ENCODE data around the gene EXTL2. TPM values are rescaled to one million over a fixed set of nuclear protein-coding genes. Genes with fewer than 3 reads are reported as not detected.

Gene EXTL2
- polyA plus RNA-seq, 3 donors from 2014 or later = 5.2 to 9.9 (median 8.4) TPM

DNA sequence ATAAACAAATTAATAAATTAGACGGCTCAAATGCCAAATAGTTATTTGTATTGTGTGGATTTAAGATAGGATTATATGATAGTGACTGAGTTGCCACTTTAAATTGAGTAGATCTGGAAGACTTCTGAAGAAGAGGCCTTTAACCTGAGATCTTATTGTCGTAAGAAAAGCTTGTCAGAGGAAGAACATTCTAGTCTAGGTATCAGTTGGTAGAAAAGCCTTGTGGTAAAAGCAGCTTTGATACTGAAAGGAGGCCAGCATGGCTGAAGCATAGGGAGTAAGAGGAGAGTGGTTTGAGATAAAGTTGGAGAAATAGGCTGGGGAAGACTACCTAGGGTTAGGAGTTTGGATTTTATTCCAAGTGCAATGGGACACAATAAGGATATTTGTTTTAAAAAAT lies 30.3 kb upstream of the EXTL2 start:
- no peak overlapping the region for H3K4me3 Mint-ChIP-seq
- DNase-seq = no peak
- peak overlapping the region in 5 of 6 donors; percentile 29 to 86 (median 83) for H3K27ac Mint-ChIP-seq

DNA sequence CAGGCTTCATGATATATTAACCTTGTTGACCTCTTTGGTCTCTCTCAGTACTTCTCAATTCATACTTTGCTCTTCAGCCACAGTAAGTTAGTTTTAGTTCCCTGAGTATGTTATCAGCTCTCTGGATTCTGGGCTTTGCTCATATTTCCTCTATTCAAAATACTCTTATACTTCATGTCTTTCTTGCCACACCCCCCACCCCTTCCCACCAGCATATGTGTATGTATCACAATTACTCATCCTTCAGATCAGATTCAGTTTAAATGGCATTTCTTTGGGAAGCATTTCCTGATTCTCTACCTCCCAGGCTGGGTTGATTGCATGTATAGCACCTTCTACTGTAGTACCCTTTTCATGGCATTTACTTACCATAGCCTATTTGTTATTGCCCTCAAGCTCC lies 29.6 kb upstream of the EXTL2 start:
- H3K4me1 Mint-ChIP-seq = peaks cover 13 to 20% of the 10 kb centered on the region in 2 donors
- no peaks in the 10 kb centered on the region for H3K9me3 Mint-ChIP-seq
- H3K4me3 Mint-ChIP-seq = no peak overlapping the region
- peak overlapping the region; percentile 14 to 60 (median 26) for H3K27ac Mint-ChIP-seq
- peaks cover 13 to 33% (median 29%) of the 10 kb centered on the region in 3 donors for H3K36me3 Mint-ChIP-seq
- DNase-seq = no peak
- no peaks in the 10 kb centered on the region for H3K27me3 Mint-ChIP-seq (ENCODE audit: low read depth in 3 of 3)

More for the DNA sequence above, 30.3 kb upstream of the EXTL2 start:
- no peaks in the 10 kb centered on the region for H3K9me3 Mint-ChIP-seq
- peaks cover 13 to 31% (median 29%) of the 10 kb centered on the region in 3 donors for H3K36me3 Mint-ChIP-seq
- peaks cover 13 to 26% of the 10 kb centered on the region in 2 donors for H3K4me1 Mint-ChIP-seq
- no peaks in the 10 kb centered on the region for H3K27me3 Mint-ChIP-seq (ENCODE audit: low read depth in 3 of 3)

DNA sequence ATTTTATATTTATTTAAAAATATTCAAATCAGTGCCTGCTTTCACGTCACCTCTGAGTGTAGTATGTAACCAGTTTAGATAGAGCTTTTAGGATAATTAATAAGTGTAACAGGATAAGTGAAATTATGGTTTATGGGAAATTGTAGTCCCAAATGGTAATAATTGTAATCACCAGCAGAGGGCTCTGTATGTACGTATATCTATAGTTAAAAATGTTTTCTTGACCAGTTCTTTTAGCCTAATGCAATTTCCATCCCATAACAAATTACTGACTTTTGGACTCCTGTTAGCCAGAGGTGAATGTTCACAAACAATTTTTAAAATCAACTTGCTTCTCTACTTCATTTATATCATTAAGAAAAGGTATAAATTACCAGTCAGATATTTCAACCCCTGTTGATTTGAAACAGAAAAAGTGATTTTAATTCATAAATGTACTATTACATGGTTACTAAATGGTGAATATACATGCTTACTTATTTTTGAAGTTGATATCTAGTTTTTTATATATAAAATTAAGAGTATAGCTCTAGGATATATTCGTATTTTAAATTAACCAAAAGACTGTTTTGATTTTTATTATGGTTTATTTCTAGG lies 26.6 kb upstream of the EXTL2 start:
- Mint-ChIP-seq H3K4me3 (no peak overlapping the region), H3K27me3 (ENCODE audit: low read depth in 3 of 3) (no peaks in the 10 kb centered on the region), H3K36me3 (peaks cover 22 to 51% (median 39%) of the 10 kb centered on the region in 3 donors), H3K27ac (peak overlapping the region in 2 of 6 donors; percentile 27 to 62), H3K4me1 (peaks cover 13 to 17% of the 10 kb centered on the region in 2 donors), H3K9me3 (no peaks in the 10 kb centered on the region)
- DNase-seq = peak; percentile 56 to 61 (median 59)

DNA sequence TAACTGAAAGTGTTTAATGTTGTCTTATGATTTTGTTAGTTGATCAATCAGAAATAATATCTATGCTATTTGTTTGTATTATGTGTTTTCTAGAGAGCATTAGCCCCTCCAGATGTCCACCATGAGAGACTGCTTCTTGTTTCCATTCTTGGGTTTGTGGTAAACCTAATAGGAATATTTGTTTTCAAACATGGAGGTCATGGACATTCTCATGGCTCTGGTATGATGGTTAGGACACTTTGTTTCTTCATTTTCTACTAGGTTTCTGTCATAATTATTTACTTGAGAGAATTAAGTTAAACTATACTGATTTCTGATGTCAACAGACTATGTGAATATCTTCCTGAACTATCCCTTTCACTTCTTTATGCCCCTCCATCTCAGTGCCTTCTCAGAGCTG lies 17.4 kb upstream of the EXTL2 start:
- no peak overlapping the region for H3K27ac Mint-ChIP-seq
- no peaks in the 10 kb centered on the region for H3K9me3 Mint-ChIP-seq
- peaks cover 4 to 11% of the 10 kb centered on the region in 2 donors for H3K4me1 Mint-ChIP-seq
- no peak for DNase-seq
- no peak overlapping the region for H3K4me3 Mint-ChIP-seq
- H3K27me3 Mint-ChIP-seq (ENCODE audit: low read depth in 3 of 3) = no peaks in the 10 kb centered on the region
- H3K36me3 Mint-ChIP-seq = peaks cover 36 to 62% (median 47%) of the 10 kb centered on the region in 3 donors

DNA sequence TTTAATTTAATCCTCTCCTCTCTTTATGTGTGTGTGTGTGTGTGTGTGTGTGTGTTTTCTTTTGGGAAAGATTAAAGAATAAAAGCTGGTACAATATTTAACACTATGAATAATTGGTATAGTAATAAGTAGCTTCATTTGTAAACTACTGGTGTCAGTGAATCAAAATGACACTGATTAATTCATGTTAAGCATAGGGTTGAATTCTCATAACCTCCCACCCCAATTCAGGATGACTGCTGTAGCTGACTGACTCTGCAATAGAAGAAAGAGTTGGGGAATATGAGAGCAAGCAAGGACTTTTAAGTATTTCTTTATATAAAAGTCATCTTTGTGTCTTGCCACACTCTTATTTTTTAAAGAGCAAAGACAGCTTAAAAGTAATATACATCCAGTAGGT lies 14.4 kb upstream of the EXTL2 start:
- H3K27me3 Mint-ChIP-seq (ENCODE audit: low read depth in 3 of 3) = peaks cover 0 to 3% (median 0%) of the 10 kb centered on the region in 3 donors
- no peak overlapping the region for H3K4me3 Mint-ChIP-seq
- H3K36me3 Mint-ChIP-seq = peaks cover 48 to 66% (median 50%) of the 10 kb centered on the region in 3 donors
- no peak overlapping the region for H3K27ac Mint-ChIP-seq
- DNase-seq = no peak
- no peaks in the 10 kb centered on the region for H3K9me3 Mint-ChIP-seq
- peaks cover 12 to 30% of the 10 kb centered on the region in 2 donors for H3K4me1 Mint-ChIP-seq

DNA sequence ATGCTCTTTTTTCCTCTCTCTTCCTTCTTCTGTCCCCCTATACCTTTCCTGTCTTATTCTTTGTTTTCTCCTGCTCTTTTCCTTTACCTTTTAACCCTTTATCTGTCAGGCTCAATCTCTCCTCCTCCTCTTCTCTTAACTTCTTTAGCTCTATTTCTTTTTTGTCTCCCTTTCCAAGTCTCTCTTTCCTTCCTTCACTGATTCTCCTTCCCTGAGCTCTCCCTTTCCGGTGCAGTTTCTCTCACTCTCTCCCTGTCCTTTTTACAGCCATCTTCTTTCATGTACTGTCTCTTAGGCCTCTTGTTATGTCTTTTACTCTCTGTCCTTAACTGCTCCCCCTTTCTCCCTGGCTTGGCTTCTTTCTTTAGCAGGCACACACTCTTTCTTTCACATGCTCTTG lies 13.2 kb upstream of the EXTL2 start:
- Mint-ChIP-seq H3K27ac (peak overlapping the region in 2 of 6 donors; percentile 14 to 70), H3K36me3 (peaks cover 44 to 58% (median 46%) of the 10 kb centered on the region in 3 donors), H3K4me1 (peaks cover 12 to 31% of the 10 kb centered on the region in 2 donors), H3K9me3 (no peaks in the 10 kb centered on the region), H3K4me3 (no peak overlapping the region), H3K27me3 (ENCODE audit: low read depth in 3 of 3) (peaks cover 0 to 3% (median 0%) of the 10 kb centered on the region in 3 donors)
- DNase-seq = no peak

DNA sequence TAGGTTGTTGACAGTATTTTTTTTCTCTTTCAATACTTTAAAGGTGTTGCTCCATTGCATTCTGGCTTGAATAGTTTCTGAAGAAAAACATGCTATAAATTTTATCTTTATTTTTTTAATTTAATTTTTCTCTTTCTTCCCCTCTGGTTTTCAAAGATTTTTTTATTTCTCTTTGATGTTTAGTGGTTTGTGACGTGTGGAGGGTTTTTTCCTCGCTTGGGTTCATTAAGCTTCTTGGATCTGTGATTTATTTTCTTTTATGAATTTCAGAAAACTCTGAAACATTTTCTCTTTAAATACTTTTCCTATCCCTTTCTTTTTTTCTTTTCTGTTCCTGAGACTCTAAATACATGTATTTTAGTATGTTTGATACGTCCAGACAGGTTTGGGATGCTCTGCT lies 10.5 kb upstream of the EXTL2 start:
- Mint-ChIP-seq H3K4me3 (no peak overlapping the region), H3K27me3 (ENCODE audit: low read depth in 3 of 3) (peaks cover 0 to 3% (median 0%) of the 10 kb centered on the region in 3 donors), H3K36me3 (peaks cover 36 to 49% (median 37%) of the 10 kb centered on the region in 3 donors), H3K4me1 (peaks cover 15 to 40% of the 10 kb centered on the region in 2 donors), H3K27ac (no peak overlapping the region), H3K9me3 (no peaks in the 10 kb centered on the region)
- DNase-seq = no peak

DNA sequence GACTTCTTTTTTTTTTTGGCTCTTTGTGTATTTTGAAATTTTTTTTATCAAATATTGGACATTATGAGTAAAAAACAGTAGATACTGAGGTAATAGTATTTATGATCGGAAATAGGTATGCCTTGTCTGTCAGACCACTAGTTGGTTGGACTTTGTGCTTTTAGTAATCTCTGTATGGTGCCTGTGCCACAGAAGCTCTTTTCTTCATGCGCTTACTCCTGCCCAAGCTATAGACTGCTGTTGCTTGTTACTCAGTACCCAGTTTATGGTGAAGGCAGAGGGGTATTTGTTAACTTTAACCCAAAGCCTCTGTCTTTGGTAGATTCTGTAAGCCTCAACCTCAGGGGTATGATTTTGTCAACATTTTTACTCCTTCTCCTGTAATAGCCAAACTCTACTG lies 9.9 kb upstream of the EXTL2 start:
- Mint-ChIP-seq H3K27ac (peak overlapping the region in 1 of 6 donors; percentile 11), H3K36me3 (peaks cover 39 to 54% (median 41%) of the 10 kb centered on the region in 3 donors), H3K4me1 (peaks cover 15 to 46% of the 10 kb centered on the region in 2 donors), H3K9me3 (no peaks in the 10 kb centered on the region), H3K4me3 (no peak overlapping the region), H3K27me3 (ENCODE audit: low read depth in 3 of 3) (peaks cover 0 to 3% (median 0%) of the 10 kb centered on the region in 3 donors)
- DNase-seq = no peak

DNA sequence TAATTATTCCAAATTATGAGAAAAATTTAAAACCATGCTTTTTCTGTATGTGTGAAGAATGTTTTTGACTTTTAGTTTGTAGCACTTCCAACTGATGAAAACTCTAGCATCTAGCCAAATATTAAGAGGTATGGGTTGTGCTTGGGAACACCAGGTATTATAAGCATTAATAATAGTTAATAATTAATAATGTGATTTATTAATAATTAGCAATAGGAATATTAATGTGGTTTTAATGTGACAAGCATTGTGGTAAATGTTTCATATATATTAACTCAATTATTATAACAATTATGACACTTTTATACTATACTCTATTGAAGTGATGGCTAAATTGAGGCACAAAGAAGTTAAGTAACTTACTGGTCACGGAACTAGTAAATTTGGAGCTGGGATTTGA lies 9.1 kb upstream of the EXTL2 start:
- Mint-ChIP-seq H3K36me3 (peaks cover 39 to 55% (median 44%) of the 10 kb centered on the region in 3 donors), H3K4me1 (peaks cover 15 to 53% of the 10 kb centered on the region in 2 donors), H3K9me3 (no peaks in the 10 kb centered on the region), H3K27ac (no peak overlapping the region), H3K4me3 (no peak overlapping the region), H3K27me3 (ENCODE audit: low read depth in 3 of 3) (peaks cover 0 to 3% (median 0%) of the 10 kb centered on the region in 3 donors)
- no peak for DNase-seq

DNA sequence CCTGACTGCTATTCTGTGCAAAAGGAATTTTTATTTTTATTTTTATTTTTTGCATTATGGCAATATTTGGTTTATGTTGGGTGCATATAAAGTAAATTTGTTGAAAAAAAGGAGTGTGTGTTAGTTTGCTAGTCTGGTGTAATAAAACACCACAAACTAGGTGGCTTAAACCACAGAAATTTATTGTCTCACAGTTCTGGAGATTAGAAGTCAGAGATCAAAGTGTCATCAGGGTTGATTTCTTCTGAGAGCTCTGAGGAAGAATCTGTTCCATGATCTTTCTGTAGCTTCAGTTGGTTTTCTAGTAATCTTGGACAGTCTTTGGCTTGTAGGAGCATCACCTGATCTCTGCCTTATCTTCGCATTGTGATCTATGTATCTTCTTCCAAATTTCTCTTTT lies 7.7 kb upstream of the EXTL2 start:
- Mint-ChIP-seq H3K27ac (no peak overlapping the region), H3K36me3 (peaks cover 30 to 44% (median 33%) of the 10 kb centered on the region in 3 donors), H3K9me3 (no peaks in the 10 kb centered on the region), H3K27me3 (ENCODE audit: low read depth in 3 of 3) (peaks cover 0 to 3% (median 0%) of the 10 kb centered on the region in 3 donors), H3K4me3 (no peak overlapping the region), H3K4me1 (peaks cover 22 to 57% of the 10 kb centered on the region in 2 donors)
- DNase-seq = no peak

DNA sequence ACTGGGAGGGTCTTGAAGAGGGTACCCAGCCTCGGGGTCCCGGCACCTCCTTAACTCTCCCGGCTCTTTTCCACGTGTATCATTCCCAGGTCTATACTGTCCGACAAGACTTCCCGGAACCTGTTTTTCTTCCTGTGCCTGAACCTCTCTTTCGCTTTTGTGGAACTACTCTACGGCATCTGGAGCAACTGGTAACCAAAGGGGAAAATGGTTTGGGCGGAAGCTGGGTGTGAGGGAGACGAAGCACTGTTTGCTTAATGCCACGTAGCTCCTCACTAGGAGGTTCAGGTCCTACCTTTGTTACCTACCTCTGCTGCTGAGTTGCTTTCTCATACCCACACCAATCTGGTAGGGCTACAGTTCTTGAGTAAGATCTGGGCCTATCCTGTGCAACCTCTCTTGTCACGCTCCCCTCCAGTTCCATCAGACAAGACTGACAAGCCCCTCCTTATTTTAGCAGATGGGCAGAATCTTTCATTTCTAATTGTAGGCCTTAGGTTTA lies 1.9 kb upstream of the EXTL2 start:
- Mint-ChIP-seq H3K4me3 (peak overlapping the region; percentile 97 to 100 (median 99)), H3K27me3 (ENCODE audit: low read depth in 3 of 3) (peaks cover 14 to 20% (median 17%) of the 10 kb centered on the region in 3 donors), H3K9me3 (no peaks in the 10 kb centered on the region), H3K36me3 (peaks cover 4 to 18% (median 10%) of the 10 kb centered on the region in 3 donors), H3K27ac (peak overlapping the region; percentile 99 to 100 (median 100)), H3K4me1 (peaks cover 33 to 64% of the 10 kb centered on the region in 2 donors)
- DNase-seq = peak; percentile 63 to 66 (median 63)

DNA sequence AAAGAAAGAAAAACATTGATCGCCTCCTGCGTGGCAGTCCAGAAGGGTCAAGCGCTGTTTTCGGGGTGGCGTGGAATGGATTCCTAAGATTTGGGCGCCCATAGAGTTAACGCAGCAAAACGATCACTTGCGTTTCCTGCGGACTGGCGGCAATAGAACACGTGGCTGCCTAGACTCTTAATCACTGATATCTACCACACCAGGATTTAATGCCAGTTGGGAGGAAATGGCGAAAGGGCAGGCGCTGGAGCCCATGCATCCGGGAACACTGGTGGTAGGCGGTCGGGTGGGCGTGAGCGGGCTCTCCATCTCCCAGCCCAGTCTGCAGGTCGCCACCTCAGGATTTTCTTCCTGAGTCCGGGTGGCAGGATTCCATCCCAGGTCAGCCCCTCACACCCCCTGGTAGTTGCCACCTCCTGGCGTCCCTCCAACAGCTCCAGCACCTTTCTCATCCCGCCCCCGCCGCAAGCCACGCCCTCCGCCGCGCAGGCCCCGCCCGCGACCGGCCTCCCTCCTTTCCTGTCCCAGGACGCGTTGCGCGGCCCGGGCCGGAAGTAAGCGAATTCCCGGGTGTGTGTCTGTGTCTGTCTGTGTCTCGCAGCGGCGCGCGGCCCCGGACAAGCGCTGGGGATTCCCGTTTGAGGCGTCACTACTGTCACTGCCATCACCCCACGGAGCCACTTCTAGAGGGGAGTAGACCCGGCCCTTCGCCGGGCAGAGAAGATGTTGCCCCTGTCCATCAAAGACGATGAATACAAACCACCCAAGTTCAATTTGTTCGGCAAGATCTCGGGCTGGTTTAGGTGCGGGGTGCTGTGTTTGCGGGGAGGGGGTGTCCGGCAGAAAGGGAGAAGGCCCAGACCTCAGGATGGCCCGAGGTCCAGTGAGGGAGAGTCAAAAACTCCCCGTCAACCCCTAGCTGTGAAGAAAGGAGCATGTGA lies 1.2 kb upstream of the EXTL2 start, which contains the start of gene SLC30A7:
Gene SLC30A7 (plus strand): TSS at position 551 of the 941 bp plus-strand sequence. CDS start 173 bp downstream, at position 724.
- peaks cover 14 to 20% (median 17%) of the 10 kb centered on the region in 3 donors for H3K27me3 Mint-ChIP-seq (ENCODE audit: low read depth in 3 of 3)
- peak; percentile 92 to 95 (median 93) for DNase-seq
- peaks cover 33 to 64% of the 10 kb centered on the region in 2 donors for H3K4me1 Mint-ChIP-seq

DNA sequence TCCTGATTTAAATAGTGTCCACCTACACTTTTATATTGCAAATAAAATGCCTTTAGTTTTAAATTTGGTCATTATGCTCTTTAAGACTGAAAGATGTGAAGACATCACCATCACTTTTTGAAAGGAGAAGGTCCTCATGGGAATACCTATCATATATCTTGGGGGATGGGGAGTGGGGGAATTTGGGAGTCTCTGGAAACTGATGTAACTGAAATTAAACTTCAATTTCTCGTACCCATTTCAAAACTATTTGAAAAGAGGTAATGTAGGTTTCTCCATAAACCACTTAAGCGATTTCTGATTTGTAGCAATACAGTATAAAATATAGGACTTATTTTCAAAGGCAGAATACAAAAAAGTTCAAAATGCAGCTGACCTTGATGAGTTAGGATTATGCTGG lies 924 bp downstream of the EXTL2 start:
- Mint-ChIP-seq H3K36me3 (peaks cover 5 to 10% (median 5%) of the 10 kb centered on the region in 3 donors), H3K27ac (peak overlapping the region in 2 of 6 donors; percentile 15 to 26), H3K9me3 (peaks cover 0 to 3% (median 2%) of the 10 kb centered on the region in 6 donors), H3K27me3 (ENCODE audit: low read depth in 3 of 3) (peaks cover 14 to 20% (median 17%) of the 10 kb centered on the region in 3 donors), H3K4me3 (peak overlapping the region; percentile 27 to 66 (median 56)), H3K4me1 (peaks cover 33 to 50% of the 10 kb centered on the region in 2 donors)
- no peak for DNase-seq

More for the DNA sequence above, 1.2 kb upstream of the EXTL2 start, which contains the start of gene SLC30A7:
- Mint-ChIP-seq H3K4me3 (peak within 1 kb of the TSS; percentile 97 to 100 (median 99)), H3K27ac (peak within 1 kb of the TSS; percentile 99 to 100 (median 100)), H3K36me3 (peaks cover 4 to 15% (median 11%) of the 10 kb centered on the region in 3 donors), H3K9me3 (no peaks in the 10 kb centered on the region)
